Astrocyte (in vitro differentiated cells and primary cell): ENCODE measurements around the gene DLL3. TPM values are rescaled to one million over a fixed set of nuclear protein-coding genes. Genes with fewer than 3 reads are reported as not detected.

Experiments used
- DNase-seq: peaks from one replicate; pipeline ENCODE4 v3.0.0-alpha.2; 2010; ENCODE audit warnings: low read depth
- FAIRE-seq: peaks from 2 replicates; lab custom pipeline; 2011; peaks lifted over from hg19 to GRCh38; lab: Jason Lieb, UNC
- H2AFZ ChIP-seq: 2 replicates; pipeline ENCODE4 v1.6.0; 2012; ENCODE audit warnings: low read depth, low read length, inconsistent platforms
- H3K27ac ChIP-seq: 2 replicates; pipeline ENCODE4 v1.5.1; 2011; ENCODE audit warnings: low read depth, low read length, inconsistent platforms
- H3K27me3 ChIP-seq: 2 replicates; pipeline ENCODE4 v1.6.0; 2011; ENCODE audit warnings: low read length, inconsistent platforms; ENCODE audit not compliant: insufficient read depth
- H3K36me3 ChIP-seq: 2 replicates; pipeline ENCODE4 v1.5.1; 2011; ENCODE audit warnings: low read length, inconsistent platforms; ENCODE audit not compliant: insufficient read depth
- H3K4me1 ChIP-seq: 2 replicates; pipeline ENCODE4 v1.5.1; 2011; ENCODE audit warnings: low read length, inconsistent platforms; ENCODE audit not compliant: insufficient read depth
- H3K4me2 ChIP-seq: 2 replicates; pipeline ENCODE4 v1.6.0; 2012; ENCODE audit warnings: low read length, inconsistent platforms
- H3K4me3 ChIP-seq: 2 replicates; pipeline ENCODE4 v1.5.1; 2011; ENCODE audit warnings: low read depth, mild to moderate bottlenecking, low read length, inconsistent platforms; ENCODE audit not compliant: insufficient read depth
- H3K79me2 ChIP-seq: 2 replicates; pipeline ENCODE4 v1.6.0; 2012; ENCODE audit warnings: mild to moderate bottlenecking, low read length, inconsistent platforms; ENCODE audit not compliant: insufficient read depth
- H3K9ac ChIP-seq: 2 replicates; pipeline ENCODE4 v1.6.0; 2012; ENCODE audit warnings: mild to moderate bottlenecking, low read length, inconsistent platforms
- H3K9me3 ChIP-seq: 2 replicates; pipeline ENCODE4 v1.5.1; 2012; ENCODE audit warnings: low read depth, mild to moderate bottlenecking, low read length, inconsistent platforms; ENCODE audit not compliant: insufficient read depth
- H4K20me1 ChIP-seq: 2 replicates; pipeline ENCODE4 v1.6.0; 2012; ENCODE audit warnings: low read length, inconsistent platforms; ENCODE audit not compliant: insufficient read depth
- H3K27ac Mint-ChIP-seq: one replicate; pipeline ENCODE4 v1.8.0; 2021; ENCODE audit warnings: mild to moderate bottlenecking, mixed read lengths; ENCODE audit not compliant: unreplicated experiment
- H3K27me3 Mint-ChIP-seq: one replicate; pipeline ENCODE4 v1.8.0; 2021; ENCODE audit warnings: low read depth, mixed read lengths; ENCODE audit not compliant: unreplicated experiment
- H3K36me3 Mint-ChIP-seq: one replicate; pipeline ENCODE4 v1.8.0; 2021; ENCODE audit warnings: low read depth, mixed read lengths; ENCODE audit not compliant: unreplicated experiment
- H3K4me1 Mint-ChIP-seq: one replicate; pipeline ENCODE4 v1.8.0; 2021; ENCODE audit warnings: low read depth, mixed read lengths; ENCODE audit not compliant: unreplicated experiment
- H3K4me3 Mint-ChIP-seq: one replicate; pipeline ENCODE4 v1.8.0; 2021; ENCODE audit warnings: mild to moderate bottlenecking, moderate library complexity, mixed read lengths; ENCODE audit not compliant: unreplicated experiment
- H3K9me3 Mint-ChIP-seq: one replicate; pipeline ENCODE4 v1.8.0; 2021; ENCODE audit warnings: mild to moderate bottlenecking, mixed read lengths; ENCODE audit not compliant: unreplicated experiment
- CTCF ChIP-seq: IDR thresholded peaks from 2 replicates; pipeline ENCODE4 v1.5.1; 2011; ENCODE audit warnings: low read depth, mild to moderate bottlenecking, inconsistent platforms, low read length, moderate library complexity; ENCODE audit not compliant: insufficient read depth
- EZH2 ChIP-seq: IDR thresholded peaks from 2 replicates; pipeline ENCODE4 v1.6.1; 2012; ENCODE audit warnings: mild to moderate bottlenecking, low read length, inconsistent platforms; ENCODE audit not compliant: insufficient read depth
- total RNA-seq: library from RNA; stranded (reverse); gene quantifications from 2 replicates; pipeline ENCODE4 v1.2.1, GENCODE V29; 2021

Gene DLL3
- total RNA-seq, 1 donor from 2014 or later: 0.84 TPM

- Histone ChIP-seq H2AFZ (no peak overlapping the region), H3K79me2 (no peaks in the 10 kb centered on the region), H3K27me3 (peaks cover 3% of the 10 kb centered on the region), H3K4me2 (no peak overlapping the region), H3K27ac (no peak overlapping the region), H4K20me1 (no peaks in the 10 kb centered on the region), H3K9ac (no peak overlapping the region), H3K9me3 (no peaks in the 10 kb centered on the region), H3K36me3 (no peaks in the 10 kb centered on the region), H3K4me1 (no peaks in the 10 kb centered on the region), H3K4me3 (no peak overlapping the region)
- DNase-seq (no peak), FAIRE-seq (no peak)
- Mint-ChIP-seq H3K9me3 (no peaks in the 10 kb centered on the region), H3K4me1 (peaks cover 2% of the 10 kb centered on the region), H3K4me3 (no peak overlapping the region), H3K36me3 (no peaks in the 10 kb centered on the region), H3K27me3 (peaks cover 27% of the 10 kb centered on the region), H3K27ac (no peak overlapping the region)
- TF ChIP-seq CTCF (no peak), EZH2 (no peak)
These were observed 46.2 kb downstream of the DLL3 start for GRCh38 chr19:39544911-39545310.

- H3K27me3 ChIP-seq: peaks cover 3% of the 10 kb centered on the region
- no peaks in the 10 kb centered on the region for H3K79me2 ChIP-seq
- H4K20me1 ChIP-seq: no peaks in the 10 kb centered on the region
- Mint-ChIP-seq H3K27me3 (peaks cover 28% of the 10 kb centered on the region), H3K9me3 (no peaks in the 10 kb centered on the region), H3K27ac (no peak overlapping the region), H3K4me3 (no peak overlapping the region), H3K4me1 (peaks cover 2% of the 10 kb centered on the region), H3K36me3 (no peaks in the 10 kb centered on the region)
- DNase-seq (no peak), FAIRE-seq (no peak)
- no peaks in the 10 kb centered on the region for H3K36me3 ChIP-seq
- H3K9me3 ChIP-seq: no peaks in the 10 kb centered on the region
- H3K9ac ChIP-seq: no peak overlapping the region
- H3K4me2 ChIP-seq: no peak overlapping the region
- H3K4me3 ChIP-seq: no peak overlapping the region
- H3K27ac ChIP-seq: no peak overlapping the region
- no peak for TF ChIP-seq CTCF
- TF ChIP-seq EZH2: no peak
- no peaks in the 10 kb centered on the region for H3K4me1 ChIP-seq
- H2AFZ ChIP-seq: no peak overlapping the region
These were observed 47.9 kb downstream of the DLL3 start for GRCh38 chr19:39546599-39546998.

GRCh38 chr19:39550197-39550596 is 51.5 kb downstream of the DLL3 start:
- no peak overlapping the region for H3K27ac Mint-ChIP-seq
- no peaks in the 10 kb centered on the region for H3K4me1 Mint-ChIP-seq
- TF ChIP-seq CTCF (no peak), EZH2 (no peak)
- H3K4me1 ChIP-seq: no peaks in the 10 kb centered on the region
- H3K27me3 ChIP-seq: peaks cover 6% of the 10 kb centered on the region
- no peak overlapping the region for H3K4me3 Mint-ChIP-seq
- DNase-seq (no peak), FAIRE-seq (no peak)
- H3K36me3 Mint-ChIP-seq: no peaks in the 10 kb centered on the region
- no peaks in the 10 kb centered on the region for H4K20me1 ChIP-seq
- no peak overlapping the region for H2AFZ ChIP-seq
- H3K27ac ChIP-seq: no peak overlapping the region
- no peaks in the 10 kb centered on the region for H3K79me2 ChIP-seq
- H3K36me3 ChIP-seq: no peaks in the 10 kb centered on the region
- no peak overlapping the region for H3K4me2 ChIP-seq
- no peaks in the 10 kb centered on the region for H3K9me3 ChIP-seq
- no peak overlapping the region for H3K9ac ChIP-seq
- peaks cover 49% of the 10 kb centered on the region for H3K27me3 Mint-ChIP-seq
- no peak overlapping the region for H3K4me3 ChIP-seq
- no peaks in the 10 kb centered on the region for H3K9me3 Mint-ChIP-seq
